PFSK-1 (cell line): ENCODE measurements around the gene PRPSAP2.

Experiments used
- FOXP2 ChIP-seq: optimal IDR thresholded peaks from 2 replicates; pipeline ENCODE3; 2011; ENCODE audit warnings: borderline replicate concordance, control low read depth, inconsistent platforms; ENCODE audit not compliant: insufficient read depth; ENCODE audit errors: extremely low read length, extremely low read depth
- POLR2AphosphoS5 ChIP-seq: IDR thresholded peaks from 2 replicates; pipeline ENCODE4 v1.6.1; 2012; ENCODE audit warnings: low read depth, mild to moderate bottlenecking, control low read depth, low read length, moderate library complexity
- TAF1 ChIP-seq: IDR thresholded peaks from 2 replicates; pipeline ENCODE4 v1.6.1; 2012; ENCODE audit warnings: low read length, control low read depth, borderline replicate concordance; ENCODE audit not compliant: insufficient read depth

DNA sequence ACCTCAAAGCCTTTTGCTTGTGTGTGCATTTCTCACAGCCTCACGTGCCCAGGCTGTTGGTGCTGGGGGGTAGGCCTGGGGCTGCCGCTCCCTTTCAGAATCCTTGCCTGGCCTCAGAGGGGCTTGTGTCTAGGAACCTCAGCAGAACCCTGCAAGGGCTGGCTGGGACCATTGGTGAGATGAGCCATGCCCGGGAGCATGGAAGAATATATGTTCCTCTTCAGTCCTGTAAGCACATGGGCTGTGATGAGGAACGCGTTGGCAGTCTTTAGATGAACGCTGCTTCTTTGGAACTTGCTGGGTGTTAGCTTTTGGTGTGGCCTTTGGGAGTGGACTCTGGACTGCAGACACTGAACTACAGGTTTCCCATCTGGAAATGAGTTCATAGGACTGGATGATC is 62.0 kb downstream of the PRPSAP2 start:
- TF ChIP-seq POLR2AphosphoS5 (no peak), TAF1 (no peak), FOXP2 (no peak)
